H9 (cell line): ENCODE results near the gene C16orf74. TPM values are rescaled to one million over a fixed set of nuclear protein-coding genes. Genes with fewer than 3 reads are reported as not detected.

Experiments used
- DNase-seq: peaks from one replicate; pipeline ENCODE4 v3.0.0-alpha.2; 2017
- H2AFZ ChIP-seq: one replicate; pipeline ENCODE4 v1.6.1; 2013; ENCODE audit warnings: mild to moderate bottlenecking, low read length, control low read depth, moderate library complexity
- H2AK5ac ChIP-seq: 2 replicates; pipeline ENCODE4 v1.6.1; 2013; ENCODE audit warnings: low read length, control low read depth, mixed read lengths; ENCODE audit not compliant: insufficient read length
- H2BK120ac ChIP-seq: one replicate; pipeline ENCODE4 v1.6.1; 2013; ENCODE audit warnings: low read depth, mild to moderate bottlenecking, low read length, control low read depth, inconsistent platforms; ENCODE audit not compliant: poor library complexity, severe bottlenecking
- H2BK12ac ChIP-seq: 2 replicates; pipeline ENCODE4 v1.6.1; 2013; ENCODE audit warnings: low read length, control low read depth, mixed read lengths, low read depth; ENCODE audit not compliant: insufficient read length
- H2BK15ac ChIP-seq: 2 replicates; pipeline ENCODE4 v1.6.1; 2013; ENCODE audit warnings: low read depth, low read length, control low read depth
- H2BK20ac ChIP-seq: one replicate; pipeline ENCODE4 v1.6.1; 2013; ENCODE audit warnings: low read depth, mild to moderate bottlenecking, low read length, control low read depth, inconsistent platforms; ENCODE audit not compliant: poor library complexity, severe bottlenecking
- H2BK5ac ChIP-seq: 2 replicates; pipeline ENCODE4 v1.6.1; 2013; ENCODE audit warnings: low read length, control low read depth, mixed read lengths; ENCODE audit not compliant: insufficient read length
- H3K14ac ChIP-seq: 2 replicates; pipeline ENCODE4 v1.6.1; 2013; ENCODE audit warnings: low read length, control low read depth; ENCODE audit not compliant: insufficient read depth
- H3K18ac ChIP-seq: 2 replicates; pipeline ENCODE4 v1.6.1; 2013; ENCODE audit warnings: low read depth, mild to moderate bottlenecking, mixed read lengths, low read length, control low read depth; ENCODE audit not compliant: insufficient read length
- H3K23ac ChIP-seq: 2 replicates; pipeline ENCODE4 v1.6.1; 2013; ENCODE audit warnings: low read length, control low read depth, mixed read lengths, low read depth; ENCODE audit not compliant: insufficient read length
- H3K23me2 ChIP-seq: 2 replicates; pipeline ENCODE4 v1.6.1; 2013; ENCODE audit warnings: low read depth, mild to moderate bottlenecking, mixed read lengths, low read length, control low read depth; ENCODE audit not compliant: insufficient read length, poor library complexity, severe bottlenecking
- H3K27ac ChIP-seq: 2 replicates; pipeline ENCODE4 v1.5.1; 2013; ENCODE audit warnings: low read length, control low read depth, mixed read lengths, low read depth; ENCODE audit not compliant: insufficient read length
- H3K27me3 ChIP-seq: 2 replicates; pipeline ENCODE4 v1.6.1; 2013; ENCODE audit warnings: low read length, control low read depth, inconsistent platforms; ENCODE audit not compliant: insufficient read depth
- H3K4ac ChIP-seq: 2 replicates; pipeline ENCODE4 v1.6.1; 2013; ENCODE audit warnings: low read depth, mild to moderate bottlenecking, control low read depth, inconsistent platforms, low read length, moderate library complexity
- H3K4me1 ChIP-seq: 2 replicates; pipeline ENCODE4 v1.6.1; 2013; ENCODE audit warnings: low read length, control low read depth, inconsistent platforms; ENCODE audit not compliant: insufficient read depth
- H3K4me2 ChIP-seq: 2 replicates; pipeline ENCODE4 v1.6.1; 2013; ENCODE audit warnings: low read length, control low read depth, mixed read lengths; ENCODE audit not compliant: insufficient read length, insufficient read depth
- H3K56ac ChIP-seq: 2 replicates; pipeline ENCODE4 v1.6.1; 2013; ENCODE audit warnings: low read depth, mild to moderate bottlenecking, mixed read lengths, low read length, control low read depth; ENCODE audit not compliant: insufficient read length
- H3K79me1 ChIP-seq: 2 replicates; pipeline ENCODE4 v1.6.1; 2013; ENCODE audit warnings: low read depth, mild to moderate bottlenecking, moderate library complexity, low read length, control low read depth, inconsistent platforms; ENCODE audit not compliant: insufficient read depth, poor library complexity, severe bottlenecking
- H3K79me2 ChIP-seq: 2 replicates; pipeline ENCODE4 v1.6.1; 2013; ENCODE audit warnings: low read length, control low read depth, inconsistent platforms; ENCODE audit not compliant: insufficient read depth
- H3K9ac ChIP-seq: 2 replicates; pipeline ENCODE4 v1.6.1; 2013; ENCODE audit warnings: low read length, control low read depth, mixed read lengths; ENCODE audit not compliant: insufficient read length; ENCODE audit errors: extremely low read depth
- H3K9me3 ChIP-seq: one replicate; pipeline ENCODE4 v1.6.1; 2013; ENCODE audit warnings: low read depth, low read length, inconsistent platforms; ENCODE audit not compliant: control insufficient read depth
- H3T11ph ChIP-seq: one replicate; pipeline ENCODE4 v1.6.1; 2013; ENCODE audit warnings: mild to moderate bottlenecking, low read length, control low read depth, inconsistent platforms
- H4K20me1 ChIP-seq: one replicate; pipeline ENCODE4 v1.6.1; 2013; ENCODE audit not compliant: control insufficient read depth, insufficient read length, insufficient read depth
- H4K5ac ChIP-seq: 2 replicates; pipeline ENCODE4 v1.6.1; 2013; ENCODE audit warnings: low read depth, mild to moderate bottlenecking, mixed read lengths, low read length, control low read depth; ENCODE audit not compliant: insufficient read length
- H4K8ac ChIP-seq: replicated peaks from 2 replicates; pipeline ENCODE4 v1.6.1; 2013; ENCODE audit warnings: low read length, control low read depth, mixed read lengths, low read depth; ENCODE audit not compliant: insufficient read length
- H4K91ac ChIP-seq: 2 replicates; pipeline ENCODE4 v1.6.1; 2013; ENCODE audit warnings: low read depth, mild to moderate bottlenecking, moderate library complexity, mixed read lengths, low read length, control low read depth; ENCODE audit not compliant: insufficient read length
- H3K27ac Mint-ChIP-seq, 3 experiments: 2 replicates in 2 of 3; 3 replicates in 1 of 3; pipeline ENCODE4 v1.8.0; 2020 to 2021; ENCODE audit warnings: mixed read lengths in 3 of 3, mild to moderate bottlenecking in 1 of 3, moderate library complexity in 1 of 3
- H3K27me3 Mint-ChIP-seq: 2 replicates; pipeline ENCODE4 v1.8.0; 2021; ENCODE audit warnings: low read depth, mild to moderate bottlenecking, moderate library complexity, mixed read lengths
- H3K36me3 Mint-ChIP-seq, 3 experiments: 2 replicates in 2 of 3; 3 replicates in 1 of 3; pipeline ENCODE4 v1.8.0; 2020 to 2021; ENCODE audit warnings: low read depth in 3 of 3, mixed read lengths in 3 of 3; ENCODE audit not compliant: insufficient read depth in 1 of 3
- H3K4me1 Mint-ChIP-seq, 2 experiments: 2 replicates each; pipeline ENCODE4 v1.8.0; 2020; ENCODE audit warnings: mixed read lengths in 2 of 2
- H3K4me3 Mint-ChIP-seq, 2 experiments: 2 replicates in 1 of 2; 3 replicates in 1 of 2; pipeline ENCODE4 v1.8.0; 2020 to 2021; ENCODE audit warnings: mild to moderate bottlenecking in 2 of 2, mixed read lengths in 2 of 2, moderate library complexity in 1 of 2
- H3K9me3 Mint-ChIP-seq, 2 experiments: 2 replicates in 1 of 2; 3 replicates in 1 of 2; pipeline ENCODE4 v1.8.0; 2020; ENCODE audit warnings: mild to moderate bottlenecking in 2 of 2, mixed read lengths in 2 of 2, moderate library complexity in 1 of 2
- WGBS: extraction: QIAGEN DNeasy Blood & Tissue Kit; methylation state at CpG from one replicate; pipeline ENCODE4 v1.1.7; 2013; ENCODE audit warnings: missing lambda C conversion rate, low lambda C conversion rate, mixed read lengths; ENCODE audit not compliant: insufficient read length; ENCODE audit errors: extremely low coverage; 5-methylcytosine and 5-hydroxymethylcytosine counted together
- total RNA-seq: library from RNA; stranded (reverse); gene quantifications from 2 replicates; pipeline ENCODE4 v1.2.1, GENCODE V29; 2021
- TF ChIP-seq, protein P1 (sequence below): fragments of 200-600 bp; sonication (generic); conservative IDR thresholded peaks from 3 replicates; pipeline ENCODE4 v1.8.0; 2021; ENCODE audit warnings: antibody characterized with exemption, mild to moderate bottlenecking

Gene C16orf74
- total RNA-seq, 1 experiment from 2014 or later = 5.6 TPM

DNA sequence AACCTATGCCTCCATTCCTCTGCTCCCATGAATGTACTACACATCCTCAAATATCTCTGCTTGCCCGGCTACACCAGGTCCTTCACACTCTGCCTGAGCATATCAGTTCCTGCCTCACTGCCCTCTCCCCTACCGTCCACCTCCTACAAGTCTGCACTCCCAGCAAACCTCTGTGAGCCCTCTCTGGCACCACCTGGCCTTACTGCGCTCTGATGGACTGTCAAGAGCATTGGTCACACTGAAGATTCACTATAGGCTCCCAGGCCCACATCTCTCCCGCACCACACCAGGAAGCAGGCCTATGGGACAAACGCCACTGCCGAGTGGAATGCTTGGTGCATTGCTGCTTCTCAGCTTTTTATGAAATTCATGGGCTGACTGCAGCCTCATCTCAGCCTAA, 71.0 kb downstream of the C16orf74 start:
- Histone ChIP-seq H3K4me2 (no peak overlapping the region), H4K8ac (no peak overlapping the region), H3K79me2 (peaks cover 3% of the 10 kb centered on the region; the same call in 1 of the 2 replicates), H3K4ac (no peak overlapping the region), H3K79me1 (no peaks in the 10 kb centered on the region), H3K9ac (no peak overlapping the region), H2BK20ac (no peak overlapping the region), H4K5ac (no peak overlapping the region), H3K27ac (no peak overlapping the region), H3K4me1 (no peaks in the 10 kb centered on the region), H2BK15ac (no peak overlapping the region), H2AK5ac (no peak overlapping the region), H3T11ph (no peak overlapping the region), H4K20me1 (no peaks in the 10 kb centered on the region), H3K14ac (no peak overlapping the region), H3K23me2 (no peaks in the 10 kb centered on the region), H3K18ac (no peak overlapping the region), H2BK12ac (no peak overlapping the region), H2AFZ (no peak overlapping the region), H3K56ac (no peak overlapping the region), H4K91ac (no peak overlapping the region), H3K23ac (no peak overlapping the region), H2BK5ac (no peak overlapping the region), H3K9me3 (no peaks in the 10 kb centered on the region), H2BK120ac (no peak overlapping the region), H3K27me3 (no peaks in the 10 kb centered on the region)
- no CpG with 5 or more reads among the region's 6 CpGs for WGBS
- Mint-ChIP-seq H3K27me3 (no peaks in the 10 kb centered on the region; the same call in 1 of the 2 replicates), H3K4me1 (peaks cover 5 to 6% of the 10 kb centered on the region in 2 experiments), H3K27ac (peak overlapping the region in 2 of 3 experiments; percentile 41 to 78; a peak in 3 of 7 replicates), H3K4me3 (no peak overlapping the region), H3K9me3 (no peaks in the 10 kb centered on the region), H3K36me3 (peaks cover 19 to 84% (median 62%) of the 10 kb centered on the region in 3 experiments; a peak in 6 of 7 replicates)
- TF ChIP-seq, protein P1, sequence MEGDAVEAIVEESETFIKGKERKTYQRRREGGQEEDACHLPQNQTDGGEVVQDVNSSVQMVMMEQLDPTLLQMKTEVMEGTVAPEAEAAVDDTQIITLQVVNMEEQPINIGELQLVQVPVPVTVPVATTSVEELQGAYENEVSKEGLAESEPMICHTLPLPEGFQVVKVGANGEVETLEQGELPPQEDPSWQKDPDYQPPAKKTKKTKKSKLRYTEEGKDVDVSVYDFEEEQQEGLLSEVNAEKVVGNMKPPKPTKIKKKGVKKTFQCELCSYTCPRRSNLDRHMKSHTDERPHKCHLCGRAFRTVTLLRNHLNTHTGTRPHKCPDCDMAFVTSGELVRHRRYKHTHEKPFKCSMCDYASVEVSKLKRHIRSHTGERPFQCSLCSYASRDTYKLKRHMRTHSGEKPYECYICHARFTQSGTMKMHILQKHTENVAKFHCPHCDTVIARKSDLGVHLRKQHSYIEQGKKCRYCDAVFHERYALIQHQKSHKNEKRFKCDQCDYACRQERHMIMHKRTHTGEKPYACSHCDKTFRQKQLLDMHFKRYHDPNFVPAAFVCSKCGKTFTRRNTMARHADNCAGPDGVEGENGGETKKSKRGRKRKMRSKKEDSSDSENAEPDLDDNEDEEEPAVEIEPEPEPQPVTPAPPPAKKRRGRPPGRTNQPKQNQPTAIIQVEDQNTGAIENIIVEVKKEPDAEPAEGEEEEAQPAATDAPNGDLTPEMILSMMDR = no peak
- no peak for DNase-seq
